SK-N-SH (cell line): ENCODE measurements around the gene CD109.

Experiments
- CTCF ChIP-seq: fragments of 200-600 bp; sonication (generic); IDR thresholded peaks from 2 replicates; pipeline ENCODE4 v1.6.1; 2017; ENCODE audit warnings: antibody characterized with exemption, mild to moderate bottlenecking, moderate library complexity
- JUND ChIP-seq: IDR thresholded peaks from 2 replicates; pipeline ENCODE4 v1.4.0; 2012
- POLR2AphosphoS5 ChIP-seq: IDR thresholded peaks from 2 replicates; pipeline ENCODE4 v1.6.1; 2012; ENCODE audit warnings: low read depth, low read length
- YY1 ChIP-seq: IDR thresholded peaks from 2 replicates; pipeline ENCODE4 v1.4.0; 2012; ENCODE audit warnings: low read depth, mild to moderate bottlenecking

DNA sequence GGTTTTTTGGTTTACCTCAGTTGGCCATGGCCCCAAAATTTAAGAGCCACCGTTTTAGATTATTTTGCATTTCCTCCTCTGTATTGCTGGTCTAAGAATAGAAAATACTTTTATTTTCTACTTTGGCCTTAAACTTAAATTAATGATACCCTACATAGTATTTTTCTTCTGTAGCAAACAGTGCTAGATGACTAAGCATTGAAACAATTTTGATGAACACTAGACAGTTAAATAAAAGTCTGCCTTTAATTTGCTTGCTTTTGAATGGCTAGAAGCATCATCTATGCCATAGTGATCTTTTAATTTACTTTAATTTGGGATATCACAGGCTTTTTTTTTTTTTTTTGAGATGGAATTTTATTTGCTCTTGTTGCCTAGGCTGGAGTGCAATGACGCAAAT is 106.4 kb downstream of the CD109 start:
- TF ChIP-seq CTCF (no peak), POLR2AphosphoS5 (no peak), YY1 (no peak), JUND (no peak)
